ENCODE measurements around the gene GRID1.

The GRID1 gene

DNA sequence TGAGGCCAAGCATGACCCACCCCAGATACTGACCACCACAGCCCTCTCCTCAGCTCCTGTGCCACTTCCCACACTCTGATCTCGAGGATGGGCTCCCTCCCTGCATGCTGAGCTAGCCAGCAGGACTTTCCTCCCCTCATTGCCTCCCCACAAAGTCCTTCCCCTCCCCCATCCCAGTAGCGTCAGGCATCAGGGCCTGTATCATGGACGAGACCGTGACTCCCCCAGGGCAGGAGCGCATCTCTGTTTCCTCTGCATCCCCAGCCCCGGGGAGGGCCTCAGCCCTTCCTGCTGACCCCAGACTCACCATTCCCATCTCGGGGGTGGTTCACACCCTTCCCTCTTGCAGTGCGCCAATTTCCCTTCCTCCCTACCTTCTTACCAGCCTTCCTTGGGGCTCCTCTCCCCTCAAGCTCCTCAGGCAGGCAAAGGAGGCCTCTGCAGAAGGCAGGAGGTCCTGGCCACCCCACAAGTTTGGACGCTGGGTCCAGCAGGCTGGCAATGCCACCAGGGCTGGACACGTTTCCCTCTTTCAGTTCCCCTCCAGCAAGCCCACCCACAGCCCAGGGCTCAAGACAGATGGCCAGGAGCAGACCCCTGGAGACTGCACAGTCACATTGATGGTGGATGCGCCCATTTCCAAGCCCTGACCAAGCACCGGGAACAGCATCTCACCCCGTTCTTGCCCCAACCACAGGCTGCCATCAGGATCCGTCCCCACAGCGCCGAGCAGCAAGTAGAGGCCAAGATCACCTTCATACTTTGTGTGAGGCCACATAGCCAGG is 36.5 kb downstream of the GRID1 start:
- no peaks in the 10 kb centered on the region for H3K36me3 ChIP-seq (ENCODE audit: control insufficient read depth in 2 of 2, insufficient read depth in 2 of 2, low read length in 2 of 2)
- no peaks in the 10 kb centered on the region for H3K27me3 ChIP-seq (ENCODE audit: control insufficient read depth in 2 of 2, insufficient read depth in 2 of 2, low read length in 2 of 2)
- H3K9ac ChIP-seq (ENCODE audit: low read depth in 1 of 2, low read length in 2 of 2): no peak overlapping the region
- no peaks in the 10 kb centered on the region for H3K4me1 ChIP-seq (ENCODE audit: control insufficient read depth in 2 of 2, insufficient read depth in 2 of 2, low read length in 2 of 2)
- H3K27ac ChIP-seq (ENCODE audit: low read depth in 2 of 2, low read length in 2 of 2): no peak overlapping the region
- no peaks in the 10 kb centered on the region for H3K9me3 ChIP-seq (ENCODE audit: control insufficient read depth in 2 of 2, low read length in 2 of 2)
- no peak overlapping the region for H3K4me3 ChIP-seq (ENCODE audit: low read length in 2 of 2)

DNA sequence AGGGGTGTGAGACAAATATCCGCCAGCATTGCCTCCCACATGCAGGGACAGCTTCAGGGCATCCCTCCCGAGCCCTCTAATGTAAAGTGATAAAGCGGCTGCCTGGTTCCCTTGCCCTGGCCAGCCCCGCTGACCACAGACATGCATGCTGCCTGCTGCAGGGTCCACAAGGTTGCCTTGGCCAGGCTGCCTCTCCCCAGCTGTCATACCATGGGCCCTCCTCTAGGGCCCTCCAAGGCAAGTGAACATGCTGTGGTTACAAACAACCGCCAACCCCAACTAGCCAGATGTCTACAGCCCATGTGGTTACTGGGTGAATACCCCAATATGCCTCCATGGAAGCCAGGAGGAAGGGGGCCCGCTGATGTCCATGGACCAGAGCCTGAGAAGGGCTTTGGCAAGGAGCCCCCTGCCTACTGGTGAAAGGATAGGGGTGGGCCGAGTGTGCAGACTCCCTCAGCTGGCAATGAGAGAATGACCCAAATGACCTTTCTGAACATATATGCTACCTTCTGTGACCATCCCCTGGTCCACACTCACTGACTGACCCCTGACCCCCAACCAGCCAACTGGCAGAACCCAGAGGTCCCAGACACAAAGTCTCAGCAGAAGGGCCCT is 37.4 kb downstream of the GRID1 start:
- no peaks in the 10 kb centered on the region for H3K9me3 ChIP-seq (ENCODE audit: control insufficient read depth in 2 of 2, low read length in 2 of 2)
- H3K27ac ChIP-seq (ENCODE audit: low read depth in 2 of 2, low read length in 2 of 2): no peak overlapping the region

DNA sequence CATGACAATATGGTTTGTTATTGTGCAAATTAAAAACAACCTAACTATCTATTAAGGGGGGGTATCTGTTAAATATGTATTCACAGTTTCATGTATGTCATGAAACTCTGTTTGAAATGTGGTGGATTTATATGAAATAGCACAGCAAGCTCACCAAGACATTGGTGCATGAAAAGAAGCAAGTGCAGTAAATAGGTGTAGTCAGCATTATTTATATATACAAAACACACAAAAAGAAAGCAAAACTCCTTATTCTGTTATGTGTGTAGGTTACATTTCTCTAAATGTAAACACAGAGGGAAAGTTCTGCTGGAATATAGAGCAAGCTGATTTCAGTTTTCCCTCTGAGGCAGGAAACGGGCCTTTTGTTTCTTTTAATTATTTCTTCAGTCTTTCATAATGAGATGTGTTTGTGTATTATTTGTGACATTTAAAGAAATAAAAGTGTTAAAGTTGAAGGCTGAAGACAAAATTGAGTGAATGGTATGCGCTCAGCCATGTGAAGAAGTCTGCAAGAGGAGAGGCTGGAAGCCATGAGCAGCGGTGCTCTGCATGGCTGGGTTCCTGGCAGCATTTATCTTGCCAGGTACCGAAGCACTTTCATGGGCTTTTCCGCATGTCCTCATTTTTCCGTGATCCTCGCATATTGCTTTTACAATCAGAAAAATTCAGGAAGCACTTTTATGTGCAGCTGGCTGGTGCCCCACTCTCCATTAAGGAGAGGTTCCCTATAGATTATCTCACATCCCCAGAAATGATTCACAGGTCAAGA is 38.5 kb downstream of the GRID1 start:
- no peak overlapping the region for H3K4me3 ChIP-seq (ENCODE audit: low read length in 2 of 2)
- H3K27me3 ChIP-seq (ENCODE audit: control insufficient read depth in 2 of 2, insufficient read depth in 2 of 2, low read length in 2 of 2): no peaks in the 10 kb centered on the region
- H3K27ac ChIP-seq (ENCODE audit: low read depth in 2 of 2, low read length in 2 of 2): no peak overlapping the region

More for the DNA sequence above, 37.4 kb downstream of the GRID1 start:
- H3K27me3 ChIP-seq (ENCODE audit: control insufficient read depth in 2 of 2, insufficient read depth in 2 of 2, low read length in 2 of 2): no peaks in the 10 kb centered on the region
- H3K4me1 ChIP-seq (ENCODE audit: control insufficient read depth in 2 of 2, insufficient read depth in 2 of 2, low read length in 2 of 2): no peaks in the 10 kb centered on the region
- no peaks in the 10 kb centered on the region for H3K36me3 ChIP-seq (ENCODE audit: control insufficient read depth in 2 of 2, insufficient read depth in 2 of 2, low read length in 2 of 2)
- no peak overlapping the region for H3K9ac ChIP-seq (ENCODE audit: low read depth in 1 of 2, low read length in 2 of 2)
- H3K4me3 ChIP-seq (ENCODE audit: low read length in 2 of 2): no peak overlapping the region

DNA sequence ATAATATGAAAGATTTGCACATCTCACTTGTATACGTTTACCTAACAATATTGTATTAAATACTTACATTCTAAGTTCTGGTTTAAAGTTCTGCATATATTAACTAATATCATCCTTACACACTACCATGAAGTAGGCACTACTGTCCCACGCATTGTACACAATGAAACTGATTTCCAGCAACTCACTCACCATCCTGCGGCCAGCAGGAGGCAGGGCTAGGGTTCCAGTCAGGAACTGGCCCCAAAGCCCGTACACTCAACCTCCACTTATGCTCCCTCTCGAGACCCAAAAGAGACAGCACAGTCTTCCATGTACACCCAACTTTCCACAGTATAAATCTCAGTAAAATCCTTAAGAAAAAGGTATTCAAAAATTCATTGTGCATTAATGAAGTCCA is 41.4 kb downstream of the GRID1 start:
- H3K27me3 ChIP-seq (ENCODE audit: control insufficient read depth in 2 of 2, insufficient read depth in 2 of 2, low read length in 2 of 2): no peaks in the 10 kb centered on the region
- H3K9me3 ChIP-seq (ENCODE audit: control insufficient read depth in 2 of 2, low read length in 2 of 2): no peaks in the 10 kb centered on the region
- H3K4me1 ChIP-seq (ENCODE audit: control insufficient read depth in 2 of 2, insufficient read depth in 2 of 2, low read length in 2 of 2): no peaks in the 10 kb centered on the region
- no peaks in the 10 kb centered on the region for H3K36me3 ChIP-seq (ENCODE audit: control insufficient read depth in 2 of 2, insufficient read depth in 2 of 2, low read length in 2 of 2)
- no peak overlapping the region for H3K4me3 ChIP-seq (ENCODE audit: low read length in 2 of 2)
- H3K27ac ChIP-seq (ENCODE audit: low read depth in 2 of 2, low read length in 2 of 2): no peak overlapping the region
- H3K9ac ChIP-seq (ENCODE audit: low read depth in 1 of 2, low read length in 2 of 2): no peak overlapping the region

More for the DNA sequence above, 38.5 kb downstream of the GRID1 start:
- H3K9me3 ChIP-seq (ENCODE audit: control insufficient read depth in 2 of 2, low read length in 2 of 2): no peaks in the 10 kb centered on the region
- no peak overlapping the region for H3K9ac ChIP-seq (ENCODE audit: low read depth in 1 of 2, low read length in 2 of 2)
- H3K4me1 ChIP-seq (ENCODE audit: control insufficient read depth in 2 of 2, insufficient read depth in 2 of 2, low read length in 2 of 2): no peaks in the 10 kb centered on the region
- no peaks in the 10 kb centered on the region for H3K36me3 ChIP-seq (ENCODE audit: control insufficient read depth in 2 of 2, insufficient read depth in 2 of 2, low read length in 2 of 2)

DNA sequence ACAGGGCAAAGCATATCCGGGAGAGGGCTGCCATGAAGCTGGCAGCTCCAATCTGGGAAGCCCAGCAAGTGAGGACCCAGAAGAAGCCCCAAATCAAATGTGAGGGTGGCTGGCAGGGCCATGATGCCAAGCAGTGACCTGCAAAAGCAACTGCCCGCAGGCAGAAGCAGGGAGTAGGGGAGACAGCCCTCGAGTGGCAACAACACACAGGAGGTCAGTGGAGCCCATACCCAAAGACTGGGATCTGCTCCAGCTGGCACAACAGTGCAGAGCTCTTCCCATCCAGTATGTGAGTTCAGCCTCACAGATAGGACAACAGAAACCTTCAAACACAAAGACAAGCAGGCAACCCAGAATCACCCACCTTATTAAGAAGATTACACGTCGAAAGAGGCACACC is 45.0 kb downstream of the GRID1 start:
- no peaks in the 10 kb centered on the region for H3K36me3 ChIP-seq (ENCODE audit: control insufficient read depth in 2 of 2, insufficient read depth in 2 of 2, low read length in 2 of 2)
- H3K9ac ChIP-seq (ENCODE audit: low read depth in 1 of 2, low read length in 2 of 2): no peak overlapping the region
- no peaks in the 10 kb centered on the region for H3K9me3 ChIP-seq (ENCODE audit: control insufficient read depth in 2 of 2, low read length in 2 of 2)
- no peak overlapping the region for H3K4me3 ChIP-seq (ENCODE audit: low read length in 2 of 2)
- no peak overlapping the region for H3K27ac ChIP-seq (ENCODE audit: low read depth in 2 of 2, low read length in 2 of 2)
- H3K4me1 ChIP-seq (ENCODE audit: control insufficient read depth in 2 of 2, insufficient read depth in 2 of 2, low read length in 2 of 2): no peaks in the 10 kb centered on the region
- no peaks in the 10 kb centered on the region for H3K27me3 ChIP-seq (ENCODE audit: control insufficient read depth in 2 of 2, insufficient read depth in 2 of 2, low read length in 2 of 2)

DNA sequence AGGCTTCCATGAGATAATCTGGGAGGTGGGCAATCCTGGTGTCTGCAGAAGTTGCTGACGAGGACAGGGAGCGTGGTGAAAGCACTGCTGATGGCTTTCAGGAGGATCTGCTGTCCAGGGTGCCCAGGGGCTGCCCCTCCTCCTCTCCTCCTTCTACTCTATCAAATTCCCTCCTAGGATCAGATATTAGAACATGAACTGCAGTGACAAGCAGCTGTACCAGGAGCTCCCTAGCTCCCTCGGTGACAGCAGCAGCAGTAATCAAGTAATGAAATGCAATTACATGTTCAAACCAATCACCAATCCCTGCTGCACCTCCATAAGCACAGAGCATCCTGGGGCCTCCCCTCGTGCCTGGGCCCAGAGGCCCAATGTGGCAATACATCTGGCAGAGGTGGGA is 46.9 kb downstream of the GRID1 start:
- H3K9ac ChIP-seq (ENCODE audit: low read depth in 1 of 2, low read length in 2 of 2): no peak overlapping the region
- H3K4me3 ChIP-seq (ENCODE audit: low read length in 2 of 2): no peak overlapping the region
- H3K27ac ChIP-seq (ENCODE audit: low read depth in 2 of 2, low read length in 2 of 2): no peak overlapping the region
- no peaks in the 10 kb centered on the region for H3K9me3 ChIP-seq (ENCODE audit: control insufficient read depth in 2 of 2, low read length in 2 of 2)
- H3K27me3 ChIP-seq (ENCODE audit: control insufficient read depth in 2 of 2, insufficient read depth in 2 of 2, low read length in 2 of 2): no peaks in the 10 kb centered on the region
- H3K4me1 ChIP-seq (ENCODE audit: control insufficient read depth in 2 of 2, insufficient read depth in 2 of 2, low read length in 2 of 2): no peaks in the 10 kb centered on the region
- no peaks in the 10 kb centered on the region for H3K36me3 ChIP-seq (ENCODE audit: control insufficient read depth in 2 of 2, insufficient read depth in 2 of 2, low read length in 2 of 2)

DNA sequence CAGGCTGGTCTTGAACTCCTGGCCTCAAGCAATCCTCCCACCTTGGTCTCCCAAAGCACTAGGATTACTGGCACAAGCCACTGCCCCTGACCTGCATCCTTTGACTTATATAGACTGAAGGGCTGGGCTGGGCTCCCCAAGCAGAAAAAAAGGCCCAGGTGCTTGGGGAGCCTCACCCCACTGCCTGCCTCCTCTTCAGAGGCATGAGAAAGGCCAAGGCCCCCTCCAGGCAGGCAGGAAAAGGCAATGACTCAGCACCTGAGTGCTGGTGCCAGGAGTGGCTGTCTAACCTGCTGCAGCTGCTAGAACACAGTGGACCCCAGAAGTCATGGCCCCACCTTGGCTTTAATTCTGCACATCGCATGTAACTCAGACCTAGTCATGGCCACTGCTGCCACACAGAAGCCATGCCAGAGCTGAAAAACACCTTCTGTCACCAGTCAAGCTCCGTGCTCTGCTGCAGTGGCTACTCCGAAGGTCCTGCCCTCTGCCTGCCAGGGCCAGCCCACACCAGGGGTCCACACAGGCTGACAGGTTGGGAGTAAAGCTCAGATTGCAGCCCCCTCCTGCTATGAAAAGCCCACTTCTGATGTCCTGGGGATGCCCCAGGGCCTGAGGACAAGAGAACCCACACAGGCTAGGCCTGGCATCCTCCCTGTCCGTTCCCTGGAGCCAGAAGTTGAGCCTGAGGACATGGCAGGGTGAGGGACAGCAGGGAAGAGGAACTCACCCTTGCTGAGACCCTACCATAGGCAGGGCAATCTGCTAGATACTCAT is 48.5 kb downstream of the GRID1 start:
- Histone ChIP-seq H3K36me3 (ENCODE audit: control insufficient read depth in 2 of 2, insufficient read depth in 2 of 2, low read length in 2 of 2) (no peaks in the 10 kb centered on the region), H3K27ac (ENCODE audit: low read depth in 2 of 2, low read length in 2 of 2) (no peak overlapping the region), H3K9me3 (ENCODE audit: control insufficient read depth in 2 of 2, low read length in 2 of 2) (no peaks in the 10 kb centered on the region), H3K4me3 (ENCODE audit: low read length in 2 of 2) (no peak overlapping the region), H3K4me1 (ENCODE audit: control insufficient read depth in 2 of 2, insufficient read depth in 2 of 2, low read length in 2 of 2) (no peaks in the 10 kb centered on the region), H3K27me3 (ENCODE audit: control insufficient read depth in 2 of 2, insufficient read depth in 2 of 2, low read length in 2 of 2) (no peaks in the 10 kb centered on the region), H3K9ac (ENCODE audit: low read depth in 1 of 2, low read length in 2 of 2) (no peak overlapping the region)

DNA sequence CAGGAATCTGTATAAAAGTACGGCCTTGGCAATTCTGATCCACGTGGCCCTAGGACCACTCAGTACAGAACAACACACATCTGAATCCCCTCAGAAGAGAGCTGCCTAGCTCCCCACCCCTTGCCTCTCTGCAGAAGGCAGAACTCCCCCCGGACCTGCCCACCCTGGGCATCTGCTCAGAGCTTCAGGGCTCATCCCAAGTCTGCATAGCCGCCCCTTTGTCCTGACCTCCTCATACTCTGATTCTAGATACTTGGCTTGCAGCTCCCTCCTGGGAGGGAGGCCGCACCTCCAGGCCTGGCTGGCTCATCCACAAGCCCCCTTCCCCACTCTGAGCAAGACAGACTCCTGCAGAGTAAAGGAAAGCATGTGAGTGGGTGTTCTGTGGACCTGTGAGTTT is 49.6 kb downstream of the GRID1 start:
- no peak overlapping the region for H3K27ac ChIP-seq (ENCODE audit: low read depth in 2 of 2, low read length in 2 of 2)
- no peak overlapping the region for H3K4me3 ChIP-seq (ENCODE audit: low read length in 2 of 2)
- no peaks in the 10 kb centered on the region for H3K36me3 ChIP-seq (ENCODE audit: control insufficient read depth in 2 of 2, insufficient read depth in 2 of 2, low read length in 2 of 2)
- H3K27me3 ChIP-seq (ENCODE audit: control insufficient read depth in 2 of 2, insufficient read depth in 2 of 2, low read length in 2 of 2): no peaks in the 10 kb centered on the region
- no peaks in the 10 kb centered on the region for H3K9me3 ChIP-seq (ENCODE audit: control insufficient read depth in 2 of 2, low read length in 2 of 2)
- no peak overlapping the region for H3K9ac ChIP-seq (ENCODE audit: low read depth in 1 of 2, low read length in 2 of 2)
- no peaks in the 10 kb centered on the region for H3K4me1 ChIP-seq (ENCODE audit: control insufficient read depth in 2 of 2, insufficient read depth in 2 of 2, low read length in 2 of 2)

DNA sequence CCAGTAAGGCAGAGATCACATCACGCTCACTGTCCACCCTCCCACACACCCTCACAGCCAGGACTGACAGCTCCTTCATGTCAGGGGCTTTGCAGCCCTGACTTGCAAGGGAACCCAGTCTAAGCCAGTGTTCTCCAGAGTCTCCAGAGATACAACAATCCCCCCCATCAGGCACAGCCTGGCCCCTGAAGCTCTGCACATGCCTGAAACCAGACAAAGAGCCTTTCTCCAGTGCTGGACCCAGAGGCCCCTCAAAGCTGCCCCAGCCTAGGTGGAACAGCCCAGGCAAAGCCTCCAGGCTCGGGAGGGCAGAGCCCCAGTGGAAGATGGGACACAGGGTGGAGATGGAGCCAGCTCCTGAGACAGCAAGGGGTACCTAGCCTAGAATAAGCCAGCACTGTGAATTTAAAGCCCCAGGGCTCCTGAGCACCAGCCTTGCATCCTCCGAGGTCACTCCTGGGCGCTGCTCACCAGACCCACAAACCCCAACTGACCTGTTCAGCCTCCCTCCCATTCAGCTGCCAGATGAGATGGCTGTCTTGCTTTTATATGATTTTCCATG is 50.2 kb downstream of the GRID1 start:
- H3K9me3 ChIP-seq (ENCODE audit: control insufficient read depth in 2 of 2, low read length in 2 of 2): no peaks in the 10 kb centered on the region
- H3K9ac ChIP-seq (ENCODE audit: low read depth in 1 of 2, low read length in 2 of 2): no peak overlapping the region
- no peaks in the 10 kb centered on the region for H3K27me3 ChIP-seq (ENCODE audit: control insufficient read depth in 2 of 2, insufficient read depth in 2 of 2, low read length in 2 of 2)
- H3K36me3 ChIP-seq (ENCODE audit: control insufficient read depth in 2 of 2, insufficient read depth in 2 of 2, low read length in 2 of 2): no peaks in the 10 kb centered on the region
- no peak overlapping the region for H3K27ac ChIP-seq (ENCODE audit: low read depth in 2 of 2, low read length in 2 of 2)
- no peaks in the 10 kb centered on the region for H3K4me1 ChIP-seq (ENCODE audit: control insufficient read depth in 2 of 2, insufficient read depth in 2 of 2, low read length in 2 of 2)
- H3K4me3 ChIP-seq (ENCODE audit: low read length in 2 of 2): no peak overlapping the region
